ENCODE measurements around the gene ARHGEF12. TPM values are rescaled to one million over a fixed set of nuclear protein-coding genes. Genes with fewer than 3 reads are reported as not detected.

The ARHGEF12 gene
- total RNA-seq, 4 donors from 2014 or later = 82.6 to 161 (median 125) TPM

DNA sequence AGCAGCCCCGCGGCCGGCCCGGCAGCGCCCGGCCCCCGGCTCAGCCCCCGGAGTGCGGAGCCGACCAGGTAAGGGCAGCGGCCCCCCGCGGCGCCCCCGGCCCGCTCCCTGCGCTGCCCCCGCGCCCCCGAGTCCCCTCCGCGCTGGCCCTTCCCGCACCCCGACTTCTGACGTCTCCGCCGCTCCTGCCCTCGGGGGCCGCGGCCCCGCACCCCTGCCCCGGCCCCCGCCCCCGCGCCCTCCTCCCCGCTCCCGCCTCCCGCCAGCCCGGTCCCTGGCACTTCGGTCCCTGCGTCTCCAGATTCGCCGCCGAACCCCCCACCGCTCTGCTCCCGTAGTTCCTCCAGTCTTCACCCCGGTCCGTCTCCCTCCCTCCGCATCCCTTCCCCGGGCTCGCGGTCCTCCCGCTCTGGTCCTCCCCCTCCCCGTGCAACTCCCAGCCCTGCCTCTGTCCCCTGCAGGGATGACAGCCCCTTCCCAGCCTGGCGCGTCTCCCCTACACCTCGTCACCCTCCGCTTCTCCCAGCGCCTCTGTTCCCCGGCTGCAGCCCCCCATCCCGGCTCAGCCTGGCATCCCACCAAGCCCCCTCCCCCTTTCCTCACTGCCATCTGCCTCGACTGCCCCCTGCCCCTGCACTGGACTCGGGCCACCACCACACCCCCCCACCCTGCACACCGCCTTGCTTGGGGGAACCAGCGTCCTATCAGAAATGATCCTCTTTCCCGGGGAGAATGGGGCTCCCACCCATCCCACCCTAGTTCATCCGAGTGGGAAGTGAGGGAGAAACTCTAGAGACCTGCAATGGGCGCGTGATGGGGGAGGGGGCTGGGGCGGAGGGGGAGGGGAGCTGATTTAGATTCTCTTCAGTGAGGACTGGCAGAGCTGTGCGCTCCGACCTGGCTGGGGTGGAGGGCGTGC lies 175.9 kb downstream of the ARHGEF12 start:
- Histone ChIP-seq H3K27ac (no peak overlapping the region), H3K9me3 (no peaks in the 10 kb centered on the region), H3K27me3 (no peaks in the 10 kb centered on the region), H3K4me3 (peak overlapping the region; percentile 0 to 39), H3K4me1 (no peaks in the 10 kb centered on the region), H3K36me3 (no peaks in the 10 kb centered on the region)
- intact Hi-C loops (cut with DNase I; ENCODE audit: low total_unique reads) = loop anchor here (10.0 kb wide), 1 partner anchor 303 kb away; no protein-coding TSS in a partner anchor
- no peak for TF ChIP-seq POLR2A (IDR thresholded peaks at IDR 0.05)
- TF ChIP-seq, protein P1, sequence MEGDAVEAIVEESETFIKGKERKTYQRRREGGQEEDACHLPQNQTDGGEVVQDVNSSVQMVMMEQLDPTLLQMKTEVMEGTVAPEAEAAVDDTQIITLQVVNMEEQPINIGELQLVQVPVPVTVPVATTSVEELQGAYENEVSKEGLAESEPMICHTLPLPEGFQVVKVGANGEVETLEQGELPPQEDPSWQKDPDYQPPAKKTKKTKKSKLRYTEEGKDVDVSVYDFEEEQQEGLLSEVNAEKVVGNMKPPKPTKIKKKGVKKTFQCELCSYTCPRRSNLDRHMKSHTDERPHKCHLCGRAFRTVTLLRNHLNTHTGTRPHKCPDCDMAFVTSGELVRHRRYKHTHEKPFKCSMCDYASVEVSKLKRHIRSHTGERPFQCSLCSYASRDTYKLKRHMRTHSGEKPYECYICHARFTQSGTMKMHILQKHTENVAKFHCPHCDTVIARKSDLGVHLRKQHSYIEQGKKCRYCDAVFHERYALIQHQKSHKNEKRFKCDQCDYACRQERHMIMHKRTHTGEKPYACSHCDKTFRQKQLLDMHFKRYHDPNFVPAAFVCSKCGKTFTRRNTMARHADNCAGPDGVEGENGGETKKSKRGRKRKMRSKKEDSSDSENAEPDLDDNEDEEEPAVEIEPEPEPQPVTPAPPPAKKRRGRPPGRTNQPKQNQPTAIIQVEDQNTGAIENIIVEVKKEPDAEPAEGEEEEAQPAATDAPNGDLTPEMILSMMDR (IDR thresholded peaks at IDR 0.05) = no peak
- DNase-seq = no peak

DNA sequence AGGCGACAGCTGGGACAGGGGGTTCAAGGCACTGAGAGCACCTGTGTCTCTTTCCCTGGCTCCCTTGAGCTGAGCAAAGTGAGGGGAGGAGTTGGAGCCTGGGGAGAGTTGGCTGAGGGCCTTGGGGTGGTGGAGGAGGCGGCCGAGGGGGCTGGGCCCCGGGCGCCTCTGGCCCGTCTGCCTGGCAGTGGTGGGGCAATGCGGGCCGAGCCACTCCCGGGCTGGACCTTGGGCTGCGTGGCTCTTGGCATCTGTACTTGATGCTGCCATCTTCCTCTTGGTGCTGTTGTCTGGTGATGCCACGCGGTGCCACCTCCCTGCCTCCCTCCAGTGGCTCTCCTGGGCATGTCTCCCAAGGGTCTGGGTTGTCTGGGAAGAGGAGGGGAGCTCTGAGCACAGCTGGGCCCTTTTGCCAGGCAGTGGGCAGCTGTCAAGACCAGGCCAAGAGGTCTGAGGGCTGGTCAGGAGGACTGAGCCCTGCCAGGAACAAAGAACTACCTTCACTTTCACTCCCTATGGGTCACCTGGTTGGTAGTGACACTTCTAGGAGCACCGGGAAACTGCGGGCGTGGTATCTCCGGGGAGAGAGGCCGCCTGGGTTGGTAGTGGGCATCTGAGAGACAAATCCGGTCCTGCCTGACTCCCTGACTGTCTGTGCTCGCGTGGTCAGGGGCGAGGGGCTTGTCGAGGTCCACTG lies 176.7 kb downstream of the ARHGEF12 start:
- H3K27ac ChIP-seq = no peak overlapping the region
- H3K4me3 ChIP-seq = no peak overlapping the region
- no peaks in the 10 kb centered on the region for H3K9me3 ChIP-seq
- intact Hi-C loops (cut with DNase I; ENCODE audit: low total_unique reads) = loop anchor here (10.0 kb wide), 1 partner anchor 302 kb away; no protein-coding TSS in a partner anchor
- DNase-seq = no peak
- TF ChIP-seq, protein P1 (IDR thresholded peaks at IDR 0.05) = no peak
- TF ChIP-seq POLR2A (IDR thresholded peaks at IDR 0.05) = no peak
- no peaks in the 10 kb centered on the region for H3K4me1 ChIP-seq
- no peaks in the 10 kb centered on the region for H3K27me3 ChIP-seq
- H3K36me3 ChIP-seq = no peaks in the 10 kb centered on the region

DNA sequence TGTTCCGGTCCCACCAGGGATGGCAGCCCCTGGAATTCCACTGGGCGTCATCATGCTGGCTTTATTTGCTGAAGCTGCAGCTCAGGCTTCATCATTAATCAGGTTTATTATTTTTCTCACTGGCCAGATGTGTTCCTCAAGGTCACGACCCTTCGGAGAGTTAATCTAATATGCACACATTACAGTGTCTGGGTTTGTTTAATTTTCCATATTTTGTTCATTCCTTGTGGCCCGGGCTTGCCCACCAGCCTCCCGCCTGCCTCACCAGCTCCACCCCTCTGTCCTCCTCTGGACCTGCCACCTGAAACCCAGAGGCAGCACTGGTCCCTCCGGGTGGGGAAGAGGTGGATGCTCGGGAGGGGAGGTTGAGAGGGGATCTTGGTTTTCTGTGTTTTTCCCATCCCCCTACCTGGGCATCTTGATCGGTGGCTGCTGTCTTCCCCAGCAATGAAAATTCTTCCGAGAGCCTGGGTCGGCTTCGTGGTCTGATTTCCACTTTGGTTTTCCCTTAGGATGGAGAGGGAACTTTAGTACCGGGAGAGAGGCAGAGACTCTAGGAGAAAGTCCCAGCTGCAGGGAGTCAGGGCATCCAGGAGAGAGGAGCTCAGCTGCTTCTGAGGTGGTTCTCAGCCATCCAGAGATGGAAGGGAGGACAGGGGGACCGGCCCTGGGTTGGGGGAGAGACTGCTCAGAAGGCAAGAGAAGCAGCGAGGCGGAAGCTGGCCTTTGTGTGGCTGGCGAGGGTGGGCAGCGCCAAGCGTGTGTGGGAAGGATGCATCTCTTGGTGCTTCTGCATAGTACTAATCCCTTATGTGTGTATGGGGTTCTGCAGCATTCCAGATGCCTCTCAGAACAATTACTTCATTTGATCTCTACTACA lies 177.5 kb downstream of the ARHGEF12 start:
- DNase-seq = peak in 1 of 2 donors; percentile 6
- no peak overlapping the region for H3K27ac ChIP-seq
- no peak overlapping the region for H3K4me3 ChIP-seq
- intact Hi-C loops (cut with DNase I; ENCODE audit: low total_unique reads) = loop anchor here (10.0 kb wide), 1 partner anchor 301 kb away; no protein-coding TSS in a partner anchor
- H3K27me3 ChIP-seq = no peaks in the 10 kb centered on the region
- no peaks in the 10 kb centered on the region for H3K4me1 ChIP-seq
- no peaks in the 10 kb centered on the region for H3K36me3 ChIP-seq
- H3K9me3 ChIP-seq = no peaks in the 10 kb centered on the region
- TF ChIP-seq, protein P1 (IDR thresholded peaks at IDR 0.05) = no peak
- TF ChIP-seq POLR2A (IDR thresholded peaks at IDR 0.05) = no peak

DNA sequence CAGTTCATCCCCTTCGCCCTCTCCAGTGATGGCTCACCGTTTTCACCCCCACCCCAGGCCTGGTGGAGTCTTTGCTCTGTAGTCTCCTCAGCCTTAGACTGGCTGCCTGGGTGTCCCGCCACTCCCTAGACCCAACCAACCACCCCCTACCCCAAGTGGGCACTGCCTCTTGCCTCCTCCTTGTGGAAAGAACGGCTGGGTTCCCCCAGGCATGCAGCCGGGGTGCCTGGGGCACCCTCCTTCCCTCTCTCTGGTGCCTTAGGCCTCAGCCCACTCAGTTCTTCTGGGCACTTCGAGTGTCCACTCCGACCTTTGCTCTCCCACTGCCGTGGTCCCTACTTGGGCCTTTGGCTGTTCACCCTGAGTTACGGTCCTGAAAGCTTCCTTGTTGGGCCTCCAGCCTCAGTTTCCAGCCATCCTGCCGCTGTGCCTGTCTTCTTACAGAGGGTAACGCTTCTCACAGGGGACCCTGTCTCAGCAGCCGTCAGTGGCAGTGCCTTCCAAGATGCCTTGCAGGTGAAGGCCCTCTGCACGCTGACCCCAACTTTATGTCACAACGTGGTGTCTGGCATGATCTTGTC lies 178.4 kb downstream of the ARHGEF12 start:
- Histone ChIP-seq H3K36me3 (no peaks in the 10 kb centered on the region), H3K9me3 (no peaks in the 10 kb centered on the region), H3K4me3 (no peak overlapping the region), H3K4me1 (no peaks in the 10 kb centered on the region), H3K27ac (no peak overlapping the region), H3K27me3 (no peaks in the 10 kb centered on the region)
- TF ChIP-seq, protein P1 (IDR thresholded peaks at IDR 0.05) = no peak
- no peak for TF ChIP-seq POLR2A (IDR thresholded peaks at IDR 0.05)
- peak in 1 of 2 donors; percentile 9 for DNase-seq
- intact Hi-C loops (cut with DNase I; ENCODE audit: low total_unique reads) = loop anchor here (10.0 kb wide), 1 partner anchor 300 kb away; no protein-coding TSS in a partner anchor

All from uterus (tissue), 4 donors.